RWPE2 (cell line): Measurements from ENCODE around the gene POLR3G.

Experiments used
- ATAC-seq: fragments of 200-7000 bp; cut with Tn5 transposase; 3 replicates; pipeline ENCODE4 v1.9.1; 2021; ENCODE audit warnings: low read depth
- DNase-seq: peaks from one replicate; pipeline ENCODE4 v3.0.0-alpha.2; 2020; ENCODE audit warnings: low spot score
- H3K27ac ChIP-seq: fragments of 450-650 bp; 2 replicates; pipeline ENCODE4 v1.5.1; 2017; ENCODE audit warnings: mild to moderate bottlenecking; ENCODE audit not compliant: poor library complexity, severe bottlenecking
- H3K27me3 ChIP-seq: fragments of 250-450 bp; sonication (Bioruptor Pico); 2 replicates; pipeline ENCODE4 v1.5.1; 2021; ENCODE audit warnings: mild to moderate bottlenecking, moderate library complexity; ENCODE audit not compliant: insufficient read depth, poor library complexity, severe bottlenecking
- H3K36me3 ChIP-seq: fragments of 250-450 bp; sonication (Bioruptor Pico); 2 replicates; pipeline ENCODE4 v1.5.1; 2020; ENCODE audit warnings: low read depth, mild to moderate bottlenecking, moderate library complexity
- H3K4me1 ChIP-seq: fragments of 250-450 bp; sonication (Bioruptor Pico); 2 replicates; pipeline ENCODE4 v1.5.1; 2021; ENCODE audit warnings: mild to moderate bottlenecking, moderate library complexity; ENCODE audit not compliant: insufficient read depth, poor library complexity, severe bottlenecking
- H3K4me3 ChIP-seq: fragments of 250-450 bp; sonication (Bioruptor Pico); 2 replicates; pipeline ENCODE4 v1.5.1; 2021; ENCODE audit warnings: mild to moderate bottlenecking, moderate library complexity; ENCODE audit not compliant: severe bottlenecking
- H3K9me3 ChIP-seq: fragments of 250-450 bp; sonication (Bioruptor Pico); 2 replicates; pipeline ENCODE4 v1.5.1; 2021; ENCODE audit warnings: mild to moderate bottlenecking, moderate library complexity; ENCODE audit not compliant: severe bottlenecking
- TF ChIP-seq, protein P1 (sequence below): fragments of 450-650 bp; IDR thresholded peaks from one replicate; pipeline ENCODE4 v1.5.1; 2017; ENCODE audit warnings: mild to moderate bottlenecking, moderate library complexity; ENCODE audit not compliant: poor library complexity, severe bottlenecking

POLR3G gene

DNA sequence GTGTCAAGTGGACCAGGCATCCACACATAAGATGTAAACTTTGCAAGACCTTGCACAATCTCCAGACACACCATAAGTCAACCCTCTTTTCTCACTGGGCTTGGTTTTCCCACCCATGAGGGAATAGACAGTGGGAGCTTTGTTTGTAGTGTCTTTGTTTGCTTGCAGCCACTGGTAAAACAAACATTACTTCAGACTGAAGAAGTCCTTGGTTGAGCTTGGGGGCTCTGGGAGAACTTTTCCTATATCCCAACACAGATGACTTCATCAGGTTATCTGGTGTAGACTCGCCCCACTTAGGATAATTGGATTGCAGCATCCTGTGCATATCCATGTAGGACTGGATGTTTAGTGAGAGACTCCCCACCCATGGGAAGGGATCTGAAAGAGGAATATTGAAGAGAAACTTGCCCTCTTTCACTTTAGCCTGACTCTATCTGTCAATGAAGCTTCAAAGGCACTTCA is 72.4 kb downstream of the POLR3G start:
- H3K4me1 ChIP-seq = no peaks in the 10 kb centered on the region
- no peak overlapping the region for H3K4me3 ChIP-seq
- peaks cover 19% of the 10 kb centered on the region for H3K27me3 ChIP-seq
- H3K27ac ChIP-seq = no peak overlapping the region
- no peaks in the 10 kb centered on the region for H3K36me3 ChIP-seq
- no peaks in the 10 kb centered on the region for H3K9me3 ChIP-seq
- DNase-seq (no peak), ATAC-seq (no peak)
- TF ChIP-seq, protein P1, sequence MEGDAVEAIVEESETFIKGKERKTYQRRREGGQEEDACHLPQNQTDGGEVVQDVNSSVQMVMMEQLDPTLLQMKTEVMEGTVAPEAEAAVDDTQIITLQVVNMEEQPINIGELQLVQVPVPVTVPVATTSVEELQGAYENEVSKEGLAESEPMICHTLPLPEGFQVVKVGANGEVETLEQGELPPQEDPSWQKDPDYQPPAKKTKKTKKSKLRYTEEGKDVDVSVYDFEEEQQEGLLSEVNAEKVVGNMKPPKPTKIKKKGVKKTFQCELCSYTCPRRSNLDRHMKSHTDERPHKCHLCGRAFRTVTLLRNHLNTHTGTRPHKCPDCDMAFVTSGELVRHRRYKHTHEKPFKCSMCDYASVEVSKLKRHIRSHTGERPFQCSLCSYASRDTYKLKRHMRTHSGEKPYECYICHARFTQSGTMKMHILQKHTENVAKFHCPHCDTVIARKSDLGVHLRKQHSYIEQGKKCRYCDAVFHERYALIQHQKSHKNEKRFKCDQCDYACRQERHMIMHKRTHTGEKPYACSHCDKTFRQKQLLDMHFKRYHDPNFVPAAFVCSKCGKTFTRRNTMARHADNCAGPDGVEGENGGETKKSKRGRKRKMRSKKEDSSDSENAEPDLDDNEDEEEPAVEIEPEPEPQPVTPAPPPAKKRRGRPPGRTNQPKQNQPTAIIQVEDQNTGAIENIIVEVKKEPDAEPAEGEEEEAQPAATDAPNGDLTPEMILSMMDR = no peak

GRCh38 chr5:90548069-90548593 is 73.5 kb downstream of the POLR3G start:
- Histone ChIP-seq H3K4me3 (no peak overlapping the region), H3K27ac (no peak overlapping the region), H3K36me3 (no peaks in the 10 kb centered on the region), H3K9me3 (no peaks in the 10 kb centered on the region), H3K27me3 (peaks cover 24% of the 10 kb centered on the region), H3K4me1 (no peaks in the 10 kb centered on the region)
- ATAC-seq (peak; percentile 73), DNase-seq (no peak)
- TF ChIP-seq, protein P1 = no peak

GRCh38 chr5:90549223-90549622 is 74.6 kb downstream of the POLR3G start:
- H3K27ac ChIP-seq = no peak overlapping the region
- DNase-seq (no peak), ATAC-seq (no peak)
- H3K27me3 ChIP-seq = peaks cover 25% of the 10 kb centered on the region
- H3K36me3 ChIP-seq = no peaks in the 10 kb centered on the region
- H3K9me3 ChIP-seq = no peaks in the 10 kb centered on the region
- no peaks in the 10 kb centered on the region for H3K4me1 ChIP-seq
- H3K4me3 ChIP-seq = no peak overlapping the region
- TF ChIP-seq, protein P1 = no peak

- no peak overlapping the region for H3K4me3 ChIP-seq
- H3K27ac ChIP-seq = no peak overlapping the region
- TF ChIP-seq, protein P1 = no peak
- H3K27me3 ChIP-seq = peaks cover 31% of the 10 kb centered on the region
- H3K36me3 ChIP-seq = no peaks in the 10 kb centered on the region
- ATAC-seq (no peak), DNase-seq (no peak)
- no peaks in the 10 kb centered on the region for H3K9me3 ChIP-seq
- H3K4me1 ChIP-seq = no peaks in the 10 kb centered on the region
These were observed 75.1 kb downstream of the POLR3G start for GRCh38 chr5:90549729-90550275.

DNA sequence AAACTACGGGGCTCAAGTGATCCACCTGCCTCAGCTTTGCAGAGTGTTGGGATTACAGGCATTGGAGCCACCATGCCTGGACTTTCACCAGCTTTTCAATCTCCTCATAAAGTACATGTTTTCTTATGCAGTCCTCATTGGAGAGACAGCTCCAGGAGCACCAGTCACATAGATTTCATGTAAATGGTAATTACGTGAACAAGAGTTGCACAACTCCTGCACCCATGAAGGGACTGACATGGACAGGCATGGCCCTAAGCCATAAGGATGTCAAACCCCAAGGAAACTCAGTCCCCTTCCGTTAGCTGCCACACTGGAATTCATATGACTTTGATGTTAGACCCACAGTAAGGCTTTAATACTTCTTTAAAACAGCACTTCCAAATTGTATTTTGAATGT is 76.3 kb downstream of the POLR3G start:
- Histone ChIP-seq H3K27ac (no peak overlapping the region), H3K4me1 (no peaks in the 10 kb centered on the region), H3K27me3 (peaks cover 37% of the 10 kb centered on the region), H3K36me3 (no peaks in the 10 kb centered on the region), H3K4me3 (no peak overlapping the region), H3K9me3 (no peaks in the 10 kb centered on the region)
- ATAC-seq (no peak), DNase-seq (no peak)
- TF ChIP-seq, protein P1 = no peak
